B cell (primary cell): ENCODE measurements around the gene SHC3.

ENCODE experiments used
- EZH2 ChIP-seq: IDR thresholded peaks from 2 replicates; pipeline ENCODE4 v1.6.1; 2012; ENCODE audit warnings: borderline replicate concordance, low read depth, mild to moderate bottlenecking, moderate library complexity, low read length; ENCODE audit not compliant: insufficient read depth, poor library complexity, severe bottlenecking
- TF ChIP-seq, protein P1 (sequence below): fragments of 200-600 bp; IDR thresholded peaks from one replicate; pipeline ENCODE4 v1.8.0; 2022; ENCODE audit warnings: antibody characterized with exemption, mild to moderate bottlenecking

DNA sequence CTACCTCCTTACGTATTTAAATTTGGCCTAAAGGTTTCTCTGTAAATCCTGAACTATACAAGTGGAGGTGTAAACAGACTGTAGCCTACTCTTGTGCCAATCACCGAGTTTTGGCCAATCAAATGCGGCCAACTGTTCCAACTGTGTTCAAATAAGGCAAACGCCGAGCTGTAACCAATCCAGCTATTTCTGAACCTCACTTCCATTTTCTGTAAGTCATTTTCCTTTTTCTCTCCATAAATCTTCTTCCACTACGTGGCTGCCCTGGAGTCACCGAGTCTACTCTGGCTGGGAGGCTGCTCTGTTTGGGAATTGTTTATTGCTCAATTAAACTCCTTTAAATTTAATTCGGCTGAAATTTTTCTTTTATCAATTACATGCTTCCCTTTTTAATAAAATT, 129.0 kb downstream of the SHC3 start:
- TF ChIP-seq, protein P1, sequence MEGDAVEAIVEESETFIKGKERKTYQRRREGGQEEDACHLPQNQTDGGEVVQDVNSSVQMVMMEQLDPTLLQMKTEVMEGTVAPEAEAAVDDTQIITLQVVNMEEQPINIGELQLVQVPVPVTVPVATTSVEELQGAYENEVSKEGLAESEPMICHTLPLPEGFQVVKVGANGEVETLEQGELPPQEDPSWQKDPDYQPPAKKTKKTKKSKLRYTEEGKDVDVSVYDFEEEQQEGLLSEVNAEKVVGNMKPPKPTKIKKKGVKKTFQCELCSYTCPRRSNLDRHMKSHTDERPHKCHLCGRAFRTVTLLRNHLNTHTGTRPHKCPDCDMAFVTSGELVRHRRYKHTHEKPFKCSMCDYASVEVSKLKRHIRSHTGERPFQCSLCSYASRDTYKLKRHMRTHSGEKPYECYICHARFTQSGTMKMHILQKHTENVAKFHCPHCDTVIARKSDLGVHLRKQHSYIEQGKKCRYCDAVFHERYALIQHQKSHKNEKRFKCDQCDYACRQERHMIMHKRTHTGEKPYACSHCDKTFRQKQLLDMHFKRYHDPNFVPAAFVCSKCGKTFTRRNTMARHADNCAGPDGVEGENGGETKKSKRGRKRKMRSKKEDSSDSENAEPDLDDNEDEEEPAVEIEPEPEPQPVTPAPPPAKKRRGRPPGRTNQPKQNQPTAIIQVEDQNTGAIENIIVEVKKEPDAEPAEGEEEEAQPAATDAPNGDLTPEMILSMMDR: no peak
- no peak for TF ChIP-seq EZH2
